Stimulated activated CD4-positive, alpha-beta T cell treated with anti-CD3 and anti-CD28 coated beads, Interleukin-12 subunit alpha, Interleukin-12 subunit beta, amount 100 ng/mL, for 48 hours (primary cell): ENCODE measurements around the gene HMGCS2.

Experiments used
- DNase-seq, 3 donors: peaks; one replicate each; pipeline ENCODE4 v3.0.0-alpha.2; 2020; ENCODE audit warnings: low read depth in 2 of 3, low spot score in 1 of 3

Gene HMGCS2

DNA sequence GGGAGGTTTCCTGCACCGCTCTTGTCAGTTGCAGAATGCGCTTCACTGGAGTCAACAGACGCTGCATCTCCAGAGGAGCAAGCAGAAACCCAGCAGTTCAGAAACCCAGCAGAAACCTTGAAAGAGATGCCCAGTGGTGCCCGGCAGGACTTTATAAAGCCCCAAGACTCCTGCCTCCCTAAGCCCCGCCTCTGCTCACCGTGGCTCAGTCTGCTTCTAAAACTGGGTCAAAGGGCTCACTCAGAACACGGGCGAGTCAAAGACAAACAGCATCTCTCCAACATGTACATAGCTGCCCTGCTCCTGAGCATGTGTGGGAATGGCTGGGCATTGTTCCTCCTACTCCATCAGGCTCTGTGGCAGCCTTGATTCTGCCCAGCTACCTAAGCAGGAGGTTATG, at the start of gene HMGCS2:
TSS of gene HMGCS2 (minus strand) at position 128 of the 400 bp plus-strand sequence. CDS start at position 67, 61 bp downstream.
- DNase-seq = no peak

- no peak for DNase-seq
These were observed 49.5 kb upstream of the HMGCS2 start for GRCh38 chr1:119818181-119818580.

GRCh38 chr1:119816407-119816806, 47.7 kb upstream of the HMGCS2 start:
- DNase-seq = no peak

- no peak for DNase-seq
These were observed 47.2 kb upstream of the HMGCS2 start for GRCh38 chr1:119815928-119816327.

DNA sequence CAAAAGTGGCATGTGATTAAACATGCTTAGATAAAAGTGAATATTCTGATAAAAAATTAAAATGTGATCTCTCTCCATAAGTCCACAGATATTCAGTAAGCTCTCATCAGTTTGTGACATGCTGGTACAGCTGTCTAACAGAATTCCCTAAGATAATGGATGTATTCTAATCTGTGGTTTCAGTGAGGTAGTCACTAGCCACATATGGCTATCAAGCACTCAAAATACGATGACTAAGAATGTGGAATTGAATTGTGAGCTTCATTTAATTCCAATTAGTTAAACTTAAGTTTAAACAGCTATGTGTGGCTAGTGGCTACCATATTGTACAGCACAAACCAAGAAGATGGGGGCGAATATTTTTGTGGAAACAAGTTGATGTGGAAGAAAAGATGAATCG, 46.7 kb upstream of the HMGCS2 start:
- no peak for DNase-seq

DNA sequence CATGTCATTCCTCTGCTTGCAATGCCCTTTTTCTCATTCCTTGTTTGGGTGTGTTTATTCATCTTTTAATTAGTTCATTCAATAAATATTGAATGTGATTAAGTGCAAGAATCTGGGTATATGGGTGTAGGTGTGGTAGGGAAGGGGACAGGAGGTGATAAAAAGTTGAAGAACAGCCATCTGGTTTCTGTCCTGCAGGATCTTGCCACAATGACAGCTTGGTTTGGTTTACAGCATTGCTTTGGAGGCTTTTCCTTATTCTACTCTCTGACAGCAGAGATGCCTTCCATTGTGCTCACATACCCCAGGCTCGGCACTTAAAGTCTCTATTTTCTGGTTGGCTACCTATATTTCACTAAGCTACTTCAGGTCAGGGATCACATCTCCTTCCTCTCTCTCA, 45.6 kb upstream of the HMGCS2 start:
- no peak for DNase-seq

DNA sequence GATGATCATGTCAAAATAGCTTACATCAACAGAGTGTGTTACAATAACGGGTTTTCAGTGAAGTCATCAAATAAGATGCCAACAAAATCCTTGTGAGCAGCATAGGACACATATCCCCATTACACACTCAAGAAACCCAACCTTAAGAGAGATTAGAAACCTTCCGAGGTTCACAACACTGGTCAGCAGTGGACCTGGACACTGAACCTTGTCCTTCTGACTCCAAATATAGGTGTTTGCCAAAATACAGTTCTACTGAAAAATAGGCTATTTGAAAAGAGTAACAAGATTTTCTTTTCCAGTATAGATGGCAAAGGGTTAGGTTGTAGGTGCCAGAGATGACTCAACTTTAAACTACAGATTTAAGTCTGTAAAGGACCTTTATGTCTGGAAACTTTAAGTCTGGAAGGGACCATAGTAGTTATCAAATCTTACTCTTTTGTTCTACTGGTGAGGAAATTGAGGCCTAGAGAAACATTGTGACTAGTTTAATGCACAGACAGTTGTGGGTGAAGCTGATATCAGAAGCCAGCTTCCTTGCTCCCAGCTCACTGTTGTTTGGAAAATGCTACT, 43.4 kb upstream of the HMGCS2 start:
- no peak for DNase-seq

DNA sequence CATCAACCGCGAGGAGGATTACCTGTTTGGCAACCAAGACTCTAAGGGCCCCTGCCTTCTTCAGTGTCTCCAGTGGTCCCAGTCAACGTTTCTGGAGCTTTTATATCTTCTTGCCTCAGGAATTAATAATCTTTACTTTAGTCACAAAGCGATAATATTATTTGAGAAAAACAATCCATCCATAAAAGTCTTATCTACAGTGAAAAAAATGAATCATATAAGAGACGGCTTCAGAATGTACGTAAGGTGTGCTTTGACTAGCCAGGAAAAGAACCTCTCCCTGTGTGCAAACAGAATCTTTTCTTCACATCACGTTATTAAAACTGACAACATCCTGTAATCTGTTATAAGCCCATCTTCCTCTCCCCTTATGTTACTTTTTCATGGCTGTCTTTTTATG, 42.7 kb upstream of the HMGCS2 start, which contains the start of gene REG4:
TSS of gene REG4 (minus strand) at position 74 of the 400 bp plus-strand sequence. CDS start 2,691 bp downstream, outside the sequence.
- DNase-seq = no peak

DNA sequence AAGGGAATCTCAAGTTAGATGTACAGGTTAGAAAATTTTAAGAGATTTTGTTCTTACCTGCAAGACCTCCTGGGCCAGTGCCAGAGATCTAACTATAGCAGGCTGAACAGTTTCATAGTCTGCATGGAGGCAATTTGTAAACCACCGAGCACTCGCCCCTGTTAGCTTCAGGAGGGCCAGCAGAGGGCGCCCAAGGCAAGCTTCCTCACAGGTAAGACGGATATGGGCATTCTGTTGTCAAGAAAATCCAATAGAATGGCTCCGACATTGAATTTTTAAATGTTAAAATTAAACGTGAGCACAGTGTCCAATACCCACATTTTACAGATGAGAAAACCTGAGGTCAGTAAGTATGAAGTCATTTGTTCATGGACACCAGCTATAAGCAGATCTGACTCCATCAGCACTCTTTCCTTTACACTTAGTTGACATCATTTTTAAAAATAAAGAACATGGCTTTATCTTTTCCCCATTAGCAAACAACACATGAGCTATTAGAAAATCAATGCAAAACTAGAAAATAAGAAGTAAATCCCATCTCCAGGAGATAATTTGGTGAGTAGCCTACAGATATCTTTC, 40.4 kb upstream of the HMGCS2 start:
- DNase-seq = peak; percentile 44 to 51 (median 46)

- DNase-seq = no peak
These were observed 39.8 kb upstream of the HMGCS2 start for GRCh38 chr1:119808491-119808890.

- no peak for DNase-seq
These were observed 37.8 kb upstream of the HMGCS2 start for GRCh38 chr1:119806489-119806888.

- DNase-seq = no peak
These were observed 37.0 kb upstream of the HMGCS2 start for GRCh38 chr1:119805746-119806145.

DNA sequence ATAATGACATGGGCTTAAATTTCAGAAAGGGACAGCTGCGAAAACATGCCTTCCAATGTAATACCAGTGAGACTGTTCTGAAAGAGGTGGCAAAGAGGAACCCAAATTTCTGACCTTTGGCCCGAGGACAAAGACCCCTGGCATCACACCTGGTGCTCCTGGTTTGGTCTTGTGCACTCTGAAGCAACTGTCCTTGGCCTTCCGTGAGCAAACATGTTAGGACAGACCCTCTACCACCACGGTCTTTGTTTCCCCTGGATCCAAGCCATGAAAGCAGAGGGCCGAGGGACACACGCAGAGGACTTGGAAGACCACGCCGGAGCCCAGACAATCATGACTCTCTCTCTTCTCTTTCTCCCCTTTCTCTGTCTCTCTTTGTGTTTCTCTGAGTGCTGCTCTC, 36.5 kb upstream of the HMGCS2 start:
- no peak for DNase-seq

DNA sequence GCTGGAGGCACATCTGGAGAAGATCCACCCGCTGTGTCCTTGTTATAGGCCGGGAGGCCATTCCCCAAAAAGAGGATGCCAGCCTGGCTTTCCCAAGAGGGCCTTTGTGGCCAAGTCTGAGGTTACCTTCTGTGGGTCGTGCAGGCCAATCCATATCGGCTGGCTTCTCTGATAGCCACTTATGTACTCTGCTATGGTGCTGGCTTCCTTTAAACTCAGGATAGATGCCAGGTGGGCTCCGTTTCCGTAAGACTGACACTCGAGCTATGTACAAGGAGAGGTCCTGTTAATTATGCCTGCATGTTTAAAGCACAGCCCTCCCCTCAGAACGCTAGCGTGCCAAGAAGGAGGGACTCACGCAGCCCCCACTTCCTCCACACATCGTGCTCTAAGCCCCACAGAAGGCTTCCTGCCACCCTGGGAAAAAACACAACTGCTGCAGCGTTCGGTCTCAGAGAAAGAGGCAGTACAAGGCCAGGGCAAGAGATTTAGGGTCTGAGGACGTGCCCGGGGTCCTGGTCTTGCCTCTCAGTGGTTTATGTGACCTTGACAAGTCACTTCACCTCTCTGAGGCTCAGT, 31.0 kb upstream of the HMGCS2 start:
- DNase-seq = no peak

GRCh38 chr1:119799003-119799402, 30.3 kb upstream of the HMGCS2 start:
- DNase-seq = no peak

- DNase-seq = no peak
These were observed 28.9 kb upstream of the HMGCS2 start for GRCh38 chr1:119797606-119798005.

- DNase-seq = no peak
These were observed 28.5 kb upstream of the HMGCS2 start for GRCh38 chr1:119797162-119797561.

DNA sequence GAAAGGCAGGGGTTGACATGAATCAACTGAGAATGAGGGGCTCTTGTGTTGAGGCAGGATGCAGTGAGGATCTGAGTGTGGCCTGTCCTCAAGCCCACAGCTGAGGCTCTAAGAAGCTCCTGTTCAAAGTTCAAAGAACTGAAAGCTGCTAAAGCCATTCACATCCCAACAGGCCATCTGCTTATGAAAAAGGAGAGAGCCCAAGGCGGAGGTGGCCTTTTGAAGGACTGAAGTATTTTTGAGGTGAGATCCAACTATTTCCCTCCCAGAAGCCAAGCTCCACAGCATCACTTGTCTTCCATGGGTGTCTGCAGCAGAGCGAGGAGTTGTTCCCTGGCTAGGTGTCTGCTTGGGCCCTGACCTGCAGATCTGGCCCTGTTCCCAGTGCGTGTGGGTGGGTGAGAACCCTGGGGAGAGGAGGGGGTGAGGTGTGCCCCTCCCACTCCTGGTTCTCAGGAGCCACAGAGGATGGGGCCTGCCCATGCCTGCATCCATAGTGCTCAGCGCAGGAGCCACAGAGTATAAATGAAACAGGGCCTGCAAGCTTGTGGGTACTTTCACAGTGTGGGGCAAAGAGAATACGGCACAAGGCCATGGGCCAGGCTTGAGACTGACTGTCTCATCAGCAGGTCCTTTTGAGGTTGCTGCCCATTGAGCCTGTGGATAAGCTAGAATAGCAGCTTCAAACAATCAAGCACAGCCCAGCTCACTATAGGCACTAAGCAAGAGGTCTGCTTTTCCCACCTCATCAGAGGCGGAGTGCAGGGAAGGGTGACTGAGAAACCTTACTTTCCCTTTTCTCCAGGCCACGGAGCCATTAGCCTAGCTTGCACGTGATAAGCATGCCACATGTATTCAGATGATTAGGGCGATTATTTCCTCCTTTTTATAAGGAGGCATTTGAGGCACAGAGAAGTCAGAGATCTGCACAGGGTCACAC, 26.8 kb upstream of the HMGCS2 start:
- DNase-seq = no peak

DNA sequence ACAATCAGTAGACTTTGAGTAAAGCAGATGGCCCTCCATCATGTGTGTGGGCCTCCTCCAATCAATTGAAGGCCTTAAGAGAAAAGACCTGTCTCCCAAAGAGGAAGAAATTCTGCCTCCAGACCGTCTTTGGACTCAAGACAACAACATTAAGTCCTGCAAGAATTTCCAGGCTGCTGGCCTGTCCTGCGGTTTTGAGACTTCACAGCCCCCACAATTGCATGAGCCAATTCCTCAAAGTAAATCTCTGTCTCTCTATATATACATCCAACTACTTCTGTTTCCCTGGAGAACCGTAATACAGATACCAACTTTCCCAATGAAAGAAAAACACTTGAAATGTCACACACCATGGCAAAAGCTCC, 26.2 kb upstream of the HMGCS2 start:
- DNase-seq = no peak

DNA sequence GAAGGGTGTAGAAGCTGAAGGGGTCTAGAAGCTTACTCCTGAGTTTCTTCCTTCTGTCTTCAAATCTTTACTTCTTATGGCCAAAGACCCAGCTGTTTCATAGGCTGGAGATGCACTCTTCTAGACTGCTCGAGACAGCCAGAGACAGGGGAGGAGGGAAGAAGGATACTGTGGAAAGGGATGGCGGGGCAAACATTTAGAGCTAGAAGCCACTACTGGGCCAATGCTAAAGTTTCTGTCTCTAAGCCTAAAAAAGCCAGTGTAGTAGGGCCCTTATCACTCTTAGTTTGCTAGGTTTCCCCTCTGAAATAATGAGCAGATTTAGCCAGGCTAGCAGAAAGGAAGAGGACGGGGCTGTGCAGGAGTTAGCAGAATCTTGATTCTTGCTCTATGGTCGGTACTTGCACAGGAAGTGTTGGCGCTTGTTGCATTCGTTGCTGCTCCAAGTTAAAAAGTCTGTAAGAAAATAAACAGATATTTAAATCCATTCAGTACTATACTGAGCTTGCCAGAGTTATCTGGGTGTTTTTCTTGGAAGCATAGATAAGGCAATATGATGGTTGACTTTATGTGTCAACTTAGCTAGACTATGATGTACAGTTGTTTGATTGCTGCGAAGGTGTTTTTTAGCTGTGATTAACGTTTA, 25.6 kb upstream of the HMGCS2 start:
- no peak for DNase-seq

DNA sequence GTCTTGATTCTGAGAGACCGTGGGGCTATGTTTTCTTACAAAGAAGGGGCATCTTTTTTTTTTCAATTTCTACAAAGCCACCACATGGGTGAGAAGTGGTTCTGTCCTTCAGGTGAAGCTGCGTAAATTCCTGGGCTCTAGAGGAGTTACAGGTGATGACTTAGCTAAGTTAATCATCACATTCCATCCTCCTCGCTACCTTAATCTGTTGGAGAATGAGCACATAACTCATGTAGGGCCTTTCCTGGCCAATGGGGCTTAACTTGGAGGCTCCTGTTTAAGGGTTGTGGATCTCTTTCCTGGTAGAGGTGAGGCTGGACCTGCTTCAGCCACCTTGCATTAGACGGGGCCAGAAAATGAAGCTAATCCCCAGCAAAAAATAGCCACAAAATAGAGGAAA, 22.7 kb upstream of the HMGCS2 start:
- DNase-seq = no peak
